Neural cell (in vitro differentiated cells): ENCODE data around the gene GNL2. TPM values are rescaled to one million over a fixed set of nuclear protein-coding genes. Genes with fewer than 3 reads are reported as not detected.

ENCODE experiments used
- H2AFZ ChIP-seq: fragments of 200-600, 300-800 bp; sonication (generic), shearing (Covaris generic); 2 replicates; pipeline ENCODE4 v1.6.0; 2014; ENCODE audit warnings: low read depth, mild to moderate bottlenecking, antibody characterized with exemption, low read length, moderate library complexity
- H3F3A ChIP-seq: fragments of 200-600 bp; shearing (Covaris generic); 2 replicates; pipeline ENCODE4 v1.6.1; 2016; ENCODE audit warnings: mild to moderate bottlenecking, moderate library complexity, mixed read lengths, antibody characterized with exemption, low read length; ENCODE audit not compliant: insufficient read depth, poor library complexity, severe bottlenecking
- H3K27ac ChIP-seq: fragments of 200-600, 300-800 bp; sonication (generic), shearing (Covaris generic); 2 replicates; pipeline ENCODE4 v1.5.1; 2014; ENCODE audit warnings: mild to moderate bottlenecking, low read length, moderate library complexity
- H3K27me3 ChIP-seq: fragments of 300-800, 200-600 bp; sonication (generic), shearing (Covaris generic); 2 replicates; pipeline ENCODE4 v1.6.0; 2014; ENCODE audit warnings: mild to moderate bottlenecking, low read depth, low read length, moderate library complexity; ENCODE audit not compliant: insufficient read depth
- H3K36me3 ChIP-seq: fragments of 300-800, 200-600 bp; sonication (generic), shearing (Covaris generic); 2 replicates; pipeline ENCODE4 v1.5.1; 2014; ENCODE audit warnings: mild to moderate bottlenecking, antibody characterized with exemption, low read length, moderate library complexity; ENCODE audit not compliant: insufficient read depth
- H3K4me2 ChIP-seq: fragments of 300-800, 200-600 bp; sonication (generic), shearing (Covaris generic); 2 replicates; pipeline ENCODE4 v1.6.0; 2014; ENCODE audit warnings: mild to moderate bottlenecking, low read length
- H3K4me3 ChIP-seq: fragments of 300-800, 200-600 bp; sonication (generic), shearing (Covaris generic); 2 replicates; pipeline ENCODE4 v1.5.1; 2014; ENCODE audit warnings: mild to moderate bottlenecking, low read length, moderate library complexity
- H3K79me2 ChIP-seq: fragments of 200-600 bp; shearing (Covaris generic); replicated peaks from 2 replicates; pipeline ENCODE4 v1.6.0; 2014; ENCODE audit warnings: mild to moderate bottlenecking, low read length, moderate library complexity; ENCODE audit not compliant: insufficient read depth
- H3K9ac ChIP-seq: fragments of 300-800, 200-600 bp; sonication (generic), shearing (Covaris generic); 2 replicates; pipeline ENCODE4 v1.6.1; 2016; ENCODE audit warnings: mild to moderate bottlenecking, low read length, mixed read lengths
- H3K9me2 ChIP-seq: fragments of 200-600 bp; shearing (Covaris generic); 2 replicates; pipeline ENCODE4 v1.6.1; 2016; ENCODE audit warnings: mild to moderate bottlenecking, low read length, mixed read lengths; ENCODE audit not compliant: insufficient read depth
- H3K9me3 ChIP-seq: fragments of 200-600, 300-800 bp; sonication (generic), shearing (Covaris generic); 2 replicates; pipeline ENCODE4 v1.6.1; 2016; ENCODE audit warnings: mild to moderate bottlenecking, mixed run types, low read length, moderate library complexity, mixed read lengths
- H4K20me1 ChIP-seq: fragments of 200-600 bp; shearing (Covaris generic); 2 replicates; pipeline ENCODE4 v1.6.1; 2016; ENCODE audit warnings: mild to moderate bottlenecking, mixed run types; ENCODE audit not compliant: insufficient read depth
- EP300 ChIP-seq: fragments of 450-650 bp; conservative IDR thresholded peaks from 2 replicates; pipeline ENCODE4 v1.6.1; 2014; ENCODE audit warnings: antibody characterized with exemption, mild to moderate bottlenecking, moderate library complexity; ENCODE audit not compliant: poor library complexity, severe bottlenecking
- EZH2 ChIP-seq: fragments of 200-600, 300-800 bp; shearing (Covaris generic), sonication (generic); IDR thresholded peaks from 2 replicates; pipeline ENCODE4 v1.6.1; 2014; ENCODE audit warnings: antibody characterized with exemption, low read length, borderline replicate concordance, mild to moderate bottlenecking; ENCODE audit not compliant: insufficient read depth, poor library complexity, severe bottlenecking
- MXI1 ChIP-seq: fragments of 450-650 bp; conservative IDR thresholded peaks from 2 replicates; pipeline ENCODE4 v1.6.1; 2014; ENCODE audit warnings: antibody characterized with exemption, mild to moderate bottlenecking; ENCODE audit not compliant: poor library complexity, severe bottlenecking
- POLR2AphosphoS5 ChIP-seq: IDR thresholded peaks from 2 replicates; pipeline ENCODE4 v1.6.1; 2012
- RAD21 ChIP-seq: fragments of 450-650 bp; conservative IDR thresholded peaks from 2 replicates; pipeline ENCODE4 v1.6.1; 2014; ENCODE audit warnings: antibody characterized with exemption, mild to moderate bottlenecking, moderate library complexity
- SMC3 ChIP-seq: fragments of 450-650 bp; conservative IDR thresholded peaks from 2 replicates; pipeline ENCODE4 v1.6.1; 2014; ENCODE audit warnings: antibody characterized with exemption, mild to moderate bottlenecking, moderate library complexity; ENCODE audit not compliant: poor library complexity
- TAF1 ChIP-seq: IDR thresholded peaks from 2 replicates; pipeline ENCODE4 v1.6.1; 2012; ENCODE audit warnings: low read depth
- polyA plus RNA-seq: library from polyadenylated mRNA; depleted of rRNA; stranded (reverse); fragments of >200 nt; gene quantifications from 2 replicates; pipeline ENCODE4 v1.2.3, GENCODE V29; 2014
- TF ChIP-seq, protein P1 (sequence below): IDR thresholded peaks from 2 replicates; pipeline ENCODE4 v1.6.1; 2012; ENCODE audit warnings: borderline replicate concordance
- TF ChIP-seq, protein P2 (sequence below): fragments of 450-650 bp; IDR thresholded peaks from 2 replicates; pipeline ENCODE4 v1.5.1; 2014; ENCODE audit warnings: antibody characterized with exemption, mild to moderate bottlenecking, moderate library complexity; ENCODE audit not compliant: poor library complexity, severe bottlenecking

Gene GNL2
- polyA plus RNA-seq, 1 donor from 2014 or later: 31.7 TPM

DNA sequence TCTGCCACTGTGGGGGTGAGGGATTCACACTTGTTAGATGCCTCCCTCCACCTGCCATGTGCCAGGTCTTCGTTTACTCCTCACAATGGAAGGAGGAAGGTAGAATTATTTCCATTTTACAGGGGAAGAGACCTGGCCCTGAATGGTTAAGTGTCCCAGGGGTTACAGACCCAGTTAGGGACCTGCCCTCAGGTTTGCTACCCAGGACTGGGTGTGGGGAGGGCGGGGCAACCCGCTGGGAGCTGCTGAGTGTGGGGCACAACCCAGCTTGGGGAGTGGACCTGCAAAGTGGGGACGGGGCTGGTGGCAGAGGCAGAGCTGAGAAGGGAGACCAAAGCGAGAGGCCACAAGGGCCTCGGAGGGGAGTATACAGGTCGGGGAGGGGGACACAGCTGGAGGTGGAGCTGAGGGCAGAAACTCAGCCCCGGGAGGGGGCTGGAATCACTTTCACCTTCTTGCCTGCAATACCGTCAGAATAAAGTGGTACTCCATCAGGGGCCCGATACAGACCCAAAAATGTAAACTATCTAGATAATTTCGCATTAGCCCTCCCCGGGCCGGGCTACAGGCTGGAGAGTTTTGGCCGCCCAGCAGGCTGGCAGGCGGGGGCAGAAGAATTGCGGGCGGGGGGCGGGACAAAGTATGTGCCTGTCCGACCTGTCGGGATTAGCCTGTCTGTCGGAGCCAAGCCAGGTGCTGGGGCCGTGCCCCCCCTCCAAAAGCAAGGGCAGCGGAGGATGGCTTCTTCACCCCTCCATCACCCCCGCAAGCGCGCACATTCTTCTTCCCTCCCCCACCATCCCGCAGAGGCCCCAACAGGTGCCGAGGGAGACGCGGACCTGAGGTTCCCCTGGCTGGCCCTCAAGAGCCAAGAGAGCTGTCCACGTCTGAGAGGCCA is 37.6 kb upstream of the GNL2 start:
- TF ChIP-seq, protein P1, sequence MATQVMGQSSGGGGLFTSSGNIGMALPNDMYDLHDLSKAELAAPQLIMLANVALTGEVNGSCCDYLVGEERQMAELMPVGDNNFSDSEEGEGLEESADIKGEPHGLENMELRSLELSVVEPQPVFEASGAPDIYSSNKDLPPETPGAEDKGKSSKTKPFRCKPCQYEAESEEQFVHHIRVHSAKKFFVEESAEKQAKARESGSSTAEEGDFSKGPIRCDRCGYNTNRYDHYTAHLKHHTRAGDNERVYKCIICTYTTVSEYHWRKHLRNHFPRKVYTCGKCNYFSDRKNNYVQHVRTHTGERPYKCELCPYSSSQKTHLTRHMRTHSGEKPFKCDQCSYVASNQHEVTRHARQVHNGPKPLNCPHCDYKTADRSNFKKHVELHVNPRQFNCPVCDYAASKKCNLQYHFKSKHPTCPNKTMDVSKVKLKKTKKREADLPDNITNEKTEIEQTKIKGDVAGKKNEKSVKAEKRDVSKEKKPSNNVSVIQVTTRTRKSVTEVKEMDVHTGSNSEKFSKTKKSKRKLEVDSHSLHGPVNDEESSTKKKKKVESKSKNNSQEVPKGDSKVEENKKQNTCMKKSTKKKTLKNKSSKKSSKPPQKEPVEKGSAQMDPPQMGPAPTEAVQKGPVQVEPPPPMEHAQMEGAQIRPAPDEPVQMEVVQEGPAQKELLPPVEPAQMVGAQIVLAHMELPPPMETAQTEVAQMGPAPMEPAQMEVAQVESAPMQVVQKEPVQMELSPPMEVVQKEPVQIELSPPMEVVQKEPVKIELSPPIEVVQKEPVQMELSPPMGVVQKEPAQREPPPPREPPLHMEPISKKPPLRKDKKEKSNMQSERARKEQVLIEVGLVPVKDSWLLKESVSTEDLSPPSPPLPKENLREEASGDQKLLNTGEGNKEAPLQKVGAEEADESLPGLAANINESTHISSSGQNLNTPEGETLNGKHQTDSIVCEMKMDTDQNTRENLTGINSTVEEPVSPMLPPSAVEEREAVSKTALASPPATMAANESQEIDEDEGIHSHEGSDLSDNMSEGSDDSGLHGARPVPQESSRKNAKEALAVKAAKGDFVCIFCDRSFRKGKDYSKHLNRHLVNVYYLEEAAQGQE: no peak
- TF ChIP-seq SMC3 (no peak), MXI1 (no peak), RAD21 (no peak), TAF1 (no peak), POLR2AphosphoS5 (no peak), EP300 (no peak), EZH2 (no peak)
- TF ChIP-seq, protein P2, sequence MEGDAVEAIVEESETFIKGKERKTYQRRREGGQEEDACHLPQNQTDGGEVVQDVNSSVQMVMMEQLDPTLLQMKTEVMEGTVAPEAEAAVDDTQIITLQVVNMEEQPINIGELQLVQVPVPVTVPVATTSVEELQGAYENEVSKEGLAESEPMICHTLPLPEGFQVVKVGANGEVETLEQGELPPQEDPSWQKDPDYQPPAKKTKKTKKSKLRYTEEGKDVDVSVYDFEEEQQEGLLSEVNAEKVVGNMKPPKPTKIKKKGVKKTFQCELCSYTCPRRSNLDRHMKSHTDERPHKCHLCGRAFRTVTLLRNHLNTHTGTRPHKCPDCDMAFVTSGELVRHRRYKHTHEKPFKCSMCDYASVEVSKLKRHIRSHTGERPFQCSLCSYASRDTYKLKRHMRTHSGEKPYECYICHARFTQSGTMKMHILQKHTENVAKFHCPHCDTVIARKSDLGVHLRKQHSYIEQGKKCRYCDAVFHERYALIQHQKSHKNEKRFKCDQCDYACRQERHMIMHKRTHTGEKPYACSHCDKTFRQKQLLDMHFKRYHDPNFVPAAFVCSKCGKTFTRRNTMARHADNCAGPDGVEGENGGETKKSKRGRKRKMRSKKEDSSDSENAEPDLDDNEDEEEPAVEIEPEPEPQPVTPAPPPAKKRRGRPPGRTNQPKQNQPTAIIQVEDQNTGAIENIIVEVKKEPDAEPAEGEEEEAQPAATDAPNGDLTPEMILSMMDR: no peak
- Histone ChIP-seq H4K20me1 (no peaks in the 10 kb centered on the region), H3K9me2 (no peaks in the 10 kb centered on the region), H3K27ac (no peak overlapping the region), H3K4me3 (no peak overlapping the region), H3K27me3 (peaks cover 46% of the 10 kb centered on the region), H3K79me2 (no peaks in the 10 kb centered on the region), H3K36me3 (no peaks in the 10 kb centered on the region), H2AFZ (no peak overlapping the region), H3F3A (no peaks in the 10 kb centered on the region), H3K4me2 (no peak overlapping the region), H3K9me3 (no peaks in the 10 kb centered on the region), H3K9ac (no peak overlapping the region)

DNA sequence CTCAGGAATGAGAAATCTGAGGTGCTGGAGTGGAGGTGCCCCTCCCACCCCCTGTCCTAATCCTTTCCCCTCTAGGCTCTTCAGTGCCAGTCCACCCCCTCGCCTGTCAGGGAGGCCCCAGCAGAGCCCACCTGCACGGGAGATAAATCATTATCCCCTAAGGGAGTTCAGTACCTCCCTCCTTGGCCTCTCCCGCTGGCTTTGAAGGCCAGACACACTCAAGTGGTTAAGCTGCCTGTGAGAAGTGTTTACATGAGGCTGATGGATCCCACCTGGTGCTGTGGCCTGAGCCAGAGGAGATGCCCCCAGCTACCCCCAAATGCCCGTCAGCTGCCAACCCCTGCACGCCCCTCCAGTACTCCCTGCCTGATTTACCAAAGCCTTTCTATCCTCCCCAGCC is 35.3 kb upstream of the GNL2 start:
- no peak overlapping the region for H3K9ac ChIP-seq
- H3F3A ChIP-seq: no peaks in the 10 kb centered on the region
- no peak overlapping the region for H2AFZ ChIP-seq
- no peak overlapping the region for H3K4me3 ChIP-seq
- no peak overlapping the region for H3K4me2 ChIP-seq
- no peak overlapping the region for H3K27ac ChIP-seq
- no peaks in the 10 kb centered on the region for H3K79me2 ChIP-seq
- H3K9me2 ChIP-seq: no peaks in the 10 kb centered on the region
- H3K9me3 ChIP-seq: no peaks in the 10 kb centered on the region
- H3K36me3 ChIP-seq: no peaks in the 10 kb centered on the region
- no peak for TF ChIP-seq EZH2
- TF ChIP-seq SMC3: no peak
- no peak for TF ChIP-seq POLR2AphosphoS5
- TF ChIP-seq, protein P2: no peak
- no peak for TF ChIP-seq EP300
- TF ChIP-seq, protein P1: no peak
- TF ChIP-seq RAD21: no peak
- TF ChIP-seq TAF1: no peak
- TF ChIP-seq MXI1: no peak
- peaks cover 44% of the 10 kb centered on the region for H3K27me3 ChIP-seq
- H4K20me1 ChIP-seq: no peaks in the 10 kb centered on the region
